Loucy (cell line): ENCODE results near the gene ILKAP.

Experiments
- H2AFZ ChIP-seq: fragments of 200-600 bp; sonication (generic); 2 replicates; pipeline ENCODE4 v1.6.0; 2016; ENCODE audit warnings: antibody characterized with exemption, mild to moderate bottlenecking, low read length, moderate library complexity
- H3F3A ChIP-seq: fragments of 200-600 bp; 2 replicates; pipeline ENCODE4 v1.6.0; 2016; ENCODE audit warnings: antibody characterized with exemption, low read depth, mild to moderate bottlenecking
- H3K27me3 ChIP-seq: fragments of 200-600 bp; sonication (generic); 2 replicates; pipeline ENCODE4 v1.6.1; 2014; ENCODE audit warnings: low read length, mild to moderate bottlenecking; ENCODE audit not compliant: insufficient read depth, poor library complexity, severe bottlenecking
- H3K36me3 ChIP-seq: fragments of 200-600 bp; sonication (generic); 2 replicates; pipeline ENCODE4 v1.6.1; 2016; ENCODE audit warnings: low read length; ENCODE audit not compliant: insufficient read depth
- H3K4me1 ChIP-seq: fragments of 200-600 bp; sonication (generic); 2 replicates; pipeline ENCODE4 v1.5.1; 2014; ENCODE audit warnings: low read length, mild to moderate bottlenecking; ENCODE audit not compliant: insufficient read depth, poor library complexity, severe bottlenecking
- H3K4me2 ChIP-seq: fragments of 200-600 bp; sonication (generic); 2 replicates; pipeline ENCODE4 v1.6.0; 2014; ENCODE audit warnings: antibody characterized with exemption, low read length, low read depth, mild to moderate bottlenecking; ENCODE audit not compliant: poor library complexity, severe bottlenecking
- H3K4me3 ChIP-seq: fragments of 200-600 bp; sonication (generic); 2 replicates; pipeline ENCODE4 v1.5.1; 2014; ENCODE audit warnings: low read length, mild to moderate bottlenecking, mixed read lengths; ENCODE audit not compliant: poor library complexity, severe bottlenecking
- H3K79me2 ChIP-seq: fragments of 200-600 bp; sonication (generic); 2 replicates; pipeline ENCODE4 v1.6.1; 2014; ENCODE audit warnings: low read length; ENCODE audit not compliant: insufficient read depth
- H3K9ac ChIP-seq: fragments of 200-600 bp; sonication (generic); 2 replicates; pipeline ENCODE4 v1.6.0; 2014; ENCODE audit warnings: mild to moderate bottlenecking, low read depth, low read length, moderate library complexity; ENCODE audit not compliant: poor library complexity, severe bottlenecking
- H3K9me2 ChIP-seq: fragments of 200-600 bp; sonication (generic); replicated peaks from 2 replicates; pipeline ENCODE4 v1.6.1; 2016; ENCODE audit warnings: low read depth, low read length, mixed read lengths
- H3K9me3 ChIP-seq: fragments of 200-600 bp; sonication (generic); 2 replicates; pipeline ENCODE4 v1.6.1; 2014; ENCODE audit warnings: mild to moderate bottlenecking, antibody characterized with exemption, low read length, low read depth; ENCODE audit not compliant: insufficient read depth
- H4K20me1 ChIP-seq: fragments of 200-600 bp; sonication (generic); 2 replicates; pipeline ENCODE4 v1.6.0; 2014; ENCODE audit warnings: antibody characterized with exemption, low read length, mild to moderate bottlenecking; ENCODE audit not compliant: insufficient read depth, poor library complexity, severe bottlenecking
- EZH2phosphoT487 ChIP-seq: fragments of 200-600 bp; IDR thresholded peaks from 2 replicates; pipeline ENCODE4 v1.6.1; 2018; ENCODE audit warnings: antibody characterized with exemption, mild to moderate bottlenecking, moderate library complexity, borderline replicate concordance
- TF ChIP-seq, protein P1 (sequence below): fragments of 200-600 bp; sonication (generic); conservative IDR thresholded peaks from 2 replicates; pipeline ENCODE4 v1.5.1; 2014; ENCODE audit warnings: mild to moderate bottlenecking, antibody characterized with exemption, low read length

Gene ILKAP

DNA sequence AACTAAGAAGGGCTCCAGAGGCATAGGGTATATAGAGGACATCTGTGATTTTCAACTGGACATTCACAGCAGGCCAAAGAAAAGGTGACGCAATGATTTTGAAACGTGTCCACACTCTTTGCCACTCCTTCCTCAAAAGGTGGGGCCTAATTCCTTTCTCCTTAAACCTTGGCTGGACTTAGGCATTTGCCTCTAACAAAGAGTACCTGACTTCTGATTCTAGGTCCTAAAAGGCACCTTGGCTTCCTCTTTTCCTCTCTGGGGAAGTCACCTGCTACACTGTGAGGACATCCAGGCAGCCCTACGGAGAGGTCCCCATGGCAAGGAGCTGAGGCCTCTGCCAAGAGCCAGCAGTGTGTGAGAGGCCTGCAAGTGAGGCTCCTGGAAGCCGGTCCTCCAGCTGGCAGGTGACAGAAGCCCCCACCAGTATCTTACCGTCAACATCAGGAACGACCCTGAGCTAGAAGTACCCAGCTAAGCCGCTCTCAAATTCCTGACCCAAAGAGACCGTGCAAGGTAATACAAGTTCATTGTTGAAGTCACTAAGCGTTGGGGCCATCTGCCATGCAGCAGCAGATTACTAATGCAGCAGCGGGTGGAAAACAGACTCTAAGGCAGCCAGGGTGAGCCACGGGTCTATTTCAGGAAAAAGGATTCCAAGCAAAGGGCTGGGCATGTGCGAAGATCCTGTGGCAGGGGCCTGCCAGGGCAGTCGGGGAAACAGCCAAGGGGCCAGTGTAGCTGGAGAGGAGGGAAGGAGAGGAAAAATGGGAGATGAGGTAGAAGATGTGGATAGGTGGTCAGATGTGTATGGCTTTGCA, 43.7 kb upstream of the ILKAP start:
- H3K4me2 ChIP-seq: no peak overlapping the region
- H3K9me3 ChIP-seq: no peaks in the 10 kb centered on the region
- H3K4me3 ChIP-seq: no peak overlapping the region
- no peaks in the 10 kb centered on the region for H3K9me2 ChIP-seq
- H3K36me3 ChIP-seq: peaks cover 7% of the 10 kb centered on the region; the same call in 1 of the 2 replicates
- no peaks in the 10 kb centered on the region for H3K27me3 ChIP-seq
- no peaks in the 10 kb centered on the region for H3K79me2 ChIP-seq
- no peaks in the 10 kb centered on the region for H4K20me1 ChIP-seq
- H2AFZ ChIP-seq: no peak overlapping the region
- no peak for TF ChIP-seq EZH2phosphoT487
- TF ChIP-seq, protein P1, sequence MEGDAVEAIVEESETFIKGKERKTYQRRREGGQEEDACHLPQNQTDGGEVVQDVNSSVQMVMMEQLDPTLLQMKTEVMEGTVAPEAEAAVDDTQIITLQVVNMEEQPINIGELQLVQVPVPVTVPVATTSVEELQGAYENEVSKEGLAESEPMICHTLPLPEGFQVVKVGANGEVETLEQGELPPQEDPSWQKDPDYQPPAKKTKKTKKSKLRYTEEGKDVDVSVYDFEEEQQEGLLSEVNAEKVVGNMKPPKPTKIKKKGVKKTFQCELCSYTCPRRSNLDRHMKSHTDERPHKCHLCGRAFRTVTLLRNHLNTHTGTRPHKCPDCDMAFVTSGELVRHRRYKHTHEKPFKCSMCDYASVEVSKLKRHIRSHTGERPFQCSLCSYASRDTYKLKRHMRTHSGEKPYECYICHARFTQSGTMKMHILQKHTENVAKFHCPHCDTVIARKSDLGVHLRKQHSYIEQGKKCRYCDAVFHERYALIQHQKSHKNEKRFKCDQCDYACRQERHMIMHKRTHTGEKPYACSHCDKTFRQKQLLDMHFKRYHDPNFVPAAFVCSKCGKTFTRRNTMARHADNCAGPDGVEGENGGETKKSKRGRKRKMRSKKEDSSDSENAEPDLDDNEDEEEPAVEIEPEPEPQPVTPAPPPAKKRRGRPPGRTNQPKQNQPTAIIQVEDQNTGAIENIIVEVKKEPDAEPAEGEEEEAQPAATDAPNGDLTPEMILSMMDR: no peak
- H3F3A ChIP-seq: no peaks in the 10 kb centered on the region
- H3K4me1 ChIP-seq: peaks cover 10% of the 10 kb centered on the region
- no peak overlapping the region for H3K9ac ChIP-seq

DNA sequence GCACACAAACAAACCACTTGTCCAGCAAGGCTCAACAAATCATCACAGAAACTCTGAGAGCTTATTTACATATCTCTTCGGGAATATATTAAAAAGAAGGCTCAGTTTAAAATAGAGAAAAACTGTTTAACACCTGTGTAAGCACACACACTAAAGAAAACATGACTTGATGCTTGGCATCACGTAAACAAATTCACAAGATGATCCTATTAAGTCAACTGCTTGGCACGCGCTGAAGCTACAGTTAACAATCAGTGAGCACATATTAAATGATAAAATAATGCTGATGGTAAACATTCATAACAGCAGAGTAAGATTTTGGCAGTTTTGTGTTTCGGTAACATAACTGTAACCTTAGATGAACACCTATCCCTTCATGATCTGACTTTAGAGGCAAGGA, 40.7 kb upstream of the ILKAP start:
- Histone ChIP-seq H4K20me1 (no peaks in the 10 kb centered on the region), H3K4me2 (no peak overlapping the region), H3K9ac (no peak overlapping the region), H3K27me3 (no peaks in the 10 kb centered on the region), H3K9me2 (no peaks in the 10 kb centered on the region), H3F3A (no peaks in the 10 kb centered on the region), H3K4me1 (peaks cover 16% of the 10 kb centered on the region), H3K9me3 (no peaks in the 10 kb centered on the region), H2AFZ (no peak overlapping the region), H3K36me3 (no peaks in the 10 kb centered on the region), H3K4me3 (no peak overlapping the region), H3K79me2 (no peaks in the 10 kb centered on the region)
- TF ChIP-seq, protein P1: no peak
- no peak for TF ChIP-seq EZH2phosphoT487

DNA sequence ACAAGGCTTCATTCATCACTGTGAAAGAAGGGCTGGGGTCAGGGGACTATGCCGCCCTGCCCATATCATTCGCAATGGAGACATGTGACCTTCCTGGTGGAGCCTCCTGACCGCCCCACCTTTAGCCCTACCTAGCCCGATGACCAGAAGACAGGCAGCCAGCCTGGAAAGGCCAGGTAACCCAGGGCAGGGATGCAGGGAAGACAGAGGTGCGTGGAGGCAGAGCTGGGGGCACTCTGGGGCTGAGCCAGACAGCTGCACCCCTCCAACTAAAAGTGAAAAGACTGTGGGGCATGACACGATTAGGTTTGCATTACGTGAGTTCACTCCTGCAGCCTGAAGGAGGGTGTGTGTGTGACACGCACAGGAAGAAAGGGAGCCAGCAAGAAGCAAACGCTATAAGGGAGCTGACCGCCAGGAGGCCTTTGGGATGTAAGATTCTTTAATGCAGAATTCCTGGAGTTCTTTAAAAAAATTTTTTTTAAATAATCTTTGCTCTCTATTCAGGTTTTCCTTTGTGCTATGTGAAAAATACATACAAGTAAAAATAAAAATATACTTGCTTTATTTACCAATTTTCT, 40.1 kb upstream of the ILKAP start:
- Histone ChIP-seq H3F3A (no peaks in the 10 kb centered on the region), H3K9me3 (no peaks in the 10 kb centered on the region), H3K9me2 (no peaks in the 10 kb centered on the region), H3K4me2 (no peak overlapping the region), H3K36me3 (no peaks in the 10 kb centered on the region), H3K9ac (no peak overlapping the region), H3K4me1 (peaks cover 16% of the 10 kb centered on the region), H2AFZ (no peak overlapping the region), H3K79me2 (no peaks in the 10 kb centered on the region), H3K27me3 (no peaks in the 10 kb centered on the region), H3K4me3 (no peak overlapping the region), H4K20me1 (no peaks in the 10 kb centered on the region)
- no peak for TF ChIP-seq EZH2phosphoT487
